ENCODE results near the gene MAP3K7.

Gene MAP3K7

DNA sequence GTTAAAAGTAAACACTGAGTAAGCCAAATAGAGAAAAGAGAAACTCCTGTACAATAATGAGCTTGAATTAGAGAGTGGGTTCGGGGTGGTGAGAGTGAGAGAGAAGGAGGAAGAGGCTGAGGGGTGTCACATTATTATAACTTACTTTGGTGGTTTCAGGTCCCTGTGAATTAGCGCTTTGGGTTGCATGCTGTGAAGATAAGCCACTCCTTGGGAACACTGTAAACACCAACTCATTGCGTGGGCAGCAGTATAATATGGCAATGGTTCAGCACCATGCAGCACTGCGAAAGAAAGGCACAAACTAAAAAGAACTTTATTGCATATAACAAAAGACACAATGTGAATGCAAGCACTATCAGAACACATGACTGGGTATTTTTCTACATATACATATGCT is 26.9 kb downstream of the MAP3K7 start:
- TF ChIP-seq YY1 (IDR thresholded peaks at IDR 0.05; ENCODE audit: insufficient read depth, insufficient read length) (no peak), ZNF274 (IDR thresholded peaks at IDR 0.05; ENCODE audit: low read depth, low read length) (no peak), SUZ12 (IDR thresholded peaks at IDR 0.05; ENCODE audit: extremely low read depth, insufficient read depth, insufficient read length) (no peak)
- Histone ChIP-seq H3K4me1 (ENCODE audit: insufficient read depth, insufficient read length) (no peaks in the 10 kb centered on the region), H3K36me3 (ENCODE audit: insufficient read depth, insufficient read length, low read length) (peaks cover 53% of the 10 kb centered on the region), H3K27me3 (ENCODE audit: insufficient read depth, insufficient read length) (no peaks in the 10 kb centered on the region), H3K9ac (ENCODE audit: insufficient read length, low read depth) (no peak overlapping the region), H3K4me3 (ENCODE audit: insufficient read length, low read depth) (no peak overlapping the region), H3K9me3 (ENCODE audit: insufficient read depth, low read length) (no peaks in the 10 kb centered on the region)
- DNase-seq (ENCODE audit: low read depth, low spot score) = no peak

DNA sequence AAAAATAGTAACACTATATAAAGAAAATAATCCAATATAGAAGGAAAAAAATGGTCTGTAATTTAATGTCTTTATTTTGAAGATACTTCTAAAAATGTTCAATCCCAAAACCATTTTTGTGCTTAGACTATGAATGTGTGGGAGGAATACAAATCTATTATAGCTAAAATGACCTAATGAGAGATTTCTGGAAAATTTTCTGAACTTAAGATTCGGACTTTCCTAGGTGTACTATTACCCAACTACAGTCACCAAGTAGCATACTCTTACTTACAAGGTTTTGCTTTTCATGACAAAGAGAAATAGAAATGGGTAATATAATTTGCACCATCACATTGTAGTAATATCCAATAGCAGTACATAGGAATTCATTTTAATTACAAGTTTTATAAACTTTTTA is 29.9 kb downstream of the MAP3K7 start:
- Histone ChIP-seq H3K27me3 (ENCODE audit: insufficient read depth, insufficient read length) (no peaks in the 10 kb centered on the region), H3K4me3 (ENCODE audit: insufficient read length, low read depth) (no peak overlapping the region), H3K9ac (ENCODE audit: insufficient read length, low read depth) (no peak overlapping the region), H3K4me1 (ENCODE audit: insufficient read depth, insufficient read length) (no peaks in the 10 kb centered on the region), H3K36me3 (ENCODE audit: insufficient read depth, insufficient read length, low read length) (peaks cover 59% of the 10 kb centered on the region), H3K9me3 (ENCODE audit: insufficient read depth, low read length) (no peaks in the 10 kb centered on the region)
- DNase-seq (ENCODE audit: low read depth, low spot score) = no peak
- TF ChIP-seq SUZ12 (IDR thresholded peaks at IDR 0.05; ENCODE audit: extremely low read depth, insufficient read depth, insufficient read length) (no peak), YY1 (IDR thresholded peaks at IDR 0.05; ENCODE audit: insufficient read depth, insufficient read length) (no peak), ZNF274 (IDR thresholded peaks at IDR 0.05; ENCODE audit: low read depth, low read length) (no peak)

DNA sequence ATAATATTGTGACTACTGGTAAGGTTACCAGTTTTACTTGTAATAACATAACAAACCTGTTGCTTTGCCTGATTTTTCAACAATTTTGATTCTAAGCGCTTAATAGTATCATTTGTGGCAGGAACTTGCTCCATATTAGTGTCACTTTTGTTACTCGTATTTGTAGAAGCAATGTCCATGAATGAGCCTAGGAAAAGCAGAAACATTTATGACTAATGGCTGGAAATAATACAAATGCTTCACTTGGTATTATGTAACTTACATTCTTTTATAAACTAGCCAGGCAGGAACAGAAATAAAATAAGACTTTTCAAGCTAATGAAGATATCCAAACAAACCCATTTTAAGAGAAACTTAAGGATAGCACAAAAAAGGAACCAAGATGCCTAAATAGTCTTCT is 38.9 kb downstream of the MAP3K7 start:
- no peak for DNase-seq (ENCODE audit: low read depth, low spot score)
- Histone ChIP-seq H3K36me3 (ENCODE audit: insufficient read depth, insufficient read length, low read length) (peaks cover 81% of the 10 kb centered on the region), H3K9me3 (ENCODE audit: insufficient read depth, low read length) (no peaks in the 10 kb centered on the region), H3K4me3 (ENCODE audit: insufficient read length, low read depth) (no peak overlapping the region), H3K9ac (ENCODE audit: insufficient read length, low read depth) (no peak overlapping the region), H3K4me1 (ENCODE audit: insufficient read depth, insufficient read length) (no peaks in the 10 kb centered on the region), H3K27me3 (ENCODE audit: insufficient read depth, insufficient read length) (no peaks in the 10 kb centered on the region)
- TF ChIP-seq SUZ12 (IDR thresholded peaks at IDR 0.05; ENCODE audit: extremely low read depth, insufficient read depth, insufficient read length) (no peak), ZNF274 (IDR thresholded peaks at IDR 0.05; ENCODE audit: low read depth, low read length) (no peak), YY1 (IDR thresholded peaks at IDR 0.05; ENCODE audit: insufficient read depth, insufficient read length) (no peak)

DNA sequence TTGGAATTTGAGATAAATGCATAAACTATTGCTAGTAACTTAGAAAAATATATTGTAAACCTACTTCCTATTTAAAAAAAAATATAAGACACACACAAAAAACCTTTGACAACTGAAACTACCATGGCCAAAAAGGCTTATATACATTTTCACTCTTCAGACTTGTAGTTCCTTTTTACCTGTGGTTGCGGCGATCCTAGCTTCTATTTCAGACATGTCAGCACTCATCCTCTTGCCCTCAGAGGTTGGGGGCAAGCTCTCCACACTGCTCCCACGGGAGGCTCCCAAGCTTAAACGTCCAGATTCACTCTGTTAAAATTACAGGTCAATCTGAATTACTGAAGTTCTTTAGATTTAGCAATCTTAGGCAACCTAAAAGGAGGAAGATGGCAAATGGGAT is 39.8 kb downstream of the MAP3K7 start:
- Histone ChIP-seq H3K4me3 (ENCODE audit: insufficient read length, low read depth) (no peak overlapping the region), H3K9ac (ENCODE audit: insufficient read length, low read depth) (no peak overlapping the region), H3K36me3 (ENCODE audit: insufficient read depth, insufficient read length, low read length) (peaks cover 83% of the 10 kb centered on the region), H3K27me3 (ENCODE audit: insufficient read depth, insufficient read length) (no peaks in the 10 kb centered on the region), H3K9me3 (ENCODE audit: insufficient read depth, low read length) (no peaks in the 10 kb centered on the region), H3K4me1 (ENCODE audit: insufficient read depth, insufficient read length) (no peaks in the 10 kb centered on the region)
- no peak for TF ChIP-seq SUZ12 (IDR thresholded peaks at IDR 0.05; ENCODE audit: extremely low read depth, insufficient read depth, insufficient read length)
- no peak for TF ChIP-seq ZNF274 (IDR thresholded peaks at IDR 0.05; ENCODE audit: low read depth, low read length)
- no peak for TF ChIP-seq YY1 (IDR thresholded peaks at IDR 0.05; ENCODE audit: insufficient read depth, insufficient read length)
- DNase-seq (ENCODE audit: low read depth, low spot score) = no peak

DNA sequence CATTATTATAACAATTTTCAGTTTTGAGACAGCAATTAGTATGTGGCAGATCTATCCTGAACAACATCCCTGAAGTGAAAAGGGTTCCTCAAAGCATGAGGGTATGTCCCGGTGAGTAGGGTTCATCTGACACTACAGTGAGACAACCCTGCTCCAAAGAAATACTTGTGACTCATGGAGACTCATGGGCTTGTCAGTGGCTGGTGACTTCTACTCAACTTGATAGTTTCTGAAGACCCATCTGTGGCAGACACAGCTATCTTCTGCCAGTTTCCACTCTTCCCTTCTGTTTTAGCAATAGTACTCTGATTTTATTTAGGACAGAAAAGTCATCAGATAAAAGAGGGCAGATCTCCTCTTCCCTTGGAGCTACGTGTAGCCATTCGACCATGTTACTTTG is 41.4 kb downstream of the MAP3K7 start:
- Histone ChIP-seq H3K4me1 (ENCODE audit: insufficient read depth, insufficient read length) (no peaks in the 10 kb centered on the region), H3K27me3 (ENCODE audit: insufficient read depth, insufficient read length) (no peaks in the 10 kb centered on the region), H3K9ac (ENCODE audit: insufficient read length, low read depth) (no peak overlapping the region), H3K4me3 (ENCODE audit: insufficient read length, low read depth) (no peak overlapping the region), H3K36me3 (ENCODE audit: insufficient read depth, insufficient read length, low read length) (peaks cover 81% of the 10 kb centered on the region), H3K9me3 (ENCODE audit: insufficient read depth, low read length) (no peaks in the 10 kb centered on the region)
- DNase-seq (ENCODE audit: low read depth, low spot score) = no peak
- TF ChIP-seq SUZ12 (IDR thresholded peaks at IDR 0.05; ENCODE audit: extremely low read depth, insufficient read depth, insufficient read length) (no peak), ZNF274 (IDR thresholded peaks at IDR 0.05; ENCODE audit: low read depth, low read length) (no peak), YY1 (IDR thresholded peaks at IDR 0.05; ENCODE audit: insufficient read depth, insufficient read length) (no peak)

DNA sequence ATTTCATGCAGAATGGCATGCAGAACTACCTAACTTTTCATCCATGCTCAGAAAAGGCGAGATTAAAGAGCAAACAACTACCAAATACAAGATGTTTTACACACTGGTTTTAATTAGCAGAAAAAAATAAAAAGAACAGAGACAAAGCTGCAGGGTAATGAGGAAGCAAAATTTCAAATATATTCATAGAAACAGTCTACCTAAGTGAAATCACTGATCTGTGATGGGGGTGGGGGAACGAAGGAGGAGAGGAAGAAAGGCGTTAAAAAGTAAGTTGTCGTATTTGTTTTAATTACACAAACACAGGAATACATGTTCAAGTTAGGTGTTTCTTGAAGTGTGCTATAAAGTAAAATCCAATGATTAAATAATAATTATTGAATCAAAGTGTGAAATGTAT is 42.1 kb downstream of the MAP3K7 start:
- H3K9ac ChIP-seq (ENCODE audit: insufficient read length, low read depth) = no peak overlapping the region
- DNase-seq (ENCODE audit: low read depth, low spot score) = no peak
- no peaks in the 10 kb centered on the region for H3K9me3 ChIP-seq (ENCODE audit: insufficient read depth, low read length)
- H3K36me3 ChIP-seq (ENCODE audit: insufficient read depth, insufficient read length, low read length) = peaks cover 74% of the 10 kb centered on the region
- no peaks in the 10 kb centered on the region for H3K4me1 ChIP-seq (ENCODE audit: insufficient read depth, insufficient read length)
- H3K27me3 ChIP-seq (ENCODE audit: insufficient read depth, insufficient read length) = no peaks in the 10 kb centered on the region
- no peak for TF ChIP-seq YY1 (IDR thresholded peaks at IDR 0.05; ENCODE audit: insufficient read depth, insufficient read length)
- no peak for TF ChIP-seq SUZ12 (IDR thresholded peaks at IDR 0.05; ENCODE audit: extremely low read depth, insufficient read depth, insufficient read length)
- no peak for TF ChIP-seq ZNF274 (IDR thresholded peaks at IDR 0.05; ENCODE audit: low read depth, low read length)
- H3K4me3 ChIP-seq (ENCODE audit: insufficient read length, low read depth) = no peak overlapping the region

DNA sequence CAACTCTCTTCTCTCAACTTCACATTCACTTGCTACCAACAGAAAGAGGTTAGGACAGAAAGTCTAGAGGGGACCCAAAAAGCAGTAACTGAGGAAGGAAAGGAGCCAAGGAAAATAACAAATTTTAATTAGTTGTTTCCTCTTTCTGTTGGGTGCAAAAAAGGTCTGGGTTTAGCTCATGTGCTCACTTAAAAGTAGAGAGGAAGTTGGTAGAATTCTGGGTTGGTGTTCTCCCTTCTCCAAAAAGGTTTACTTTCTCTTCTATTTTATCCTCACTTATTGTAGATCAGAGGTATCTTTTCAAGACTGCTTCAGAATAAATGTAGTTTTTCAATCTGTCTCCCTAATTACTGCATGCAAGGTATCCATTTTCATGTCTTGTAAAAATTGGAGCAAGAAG is 42.8 kb downstream of the MAP3K7 start:
- Histone ChIP-seq H3K36me3 (ENCODE audit: insufficient read depth, insufficient read length, low read length) (peaks cover 67% of the 10 kb centered on the region), H3K9ac (ENCODE audit: insufficient read length, low read depth) (no peak overlapping the region), H3K27me3 (ENCODE audit: insufficient read depth, insufficient read length) (no peaks in the 10 kb centered on the region), H3K4me1 (ENCODE audit: insufficient read depth, insufficient read length) (no peaks in the 10 kb centered on the region), H3K9me3 (ENCODE audit: insufficient read depth, low read length) (no peaks in the 10 kb centered on the region), H3K4me3 (ENCODE audit: insufficient read length, low read depth) (no peak overlapping the region)
- TF ChIP-seq SUZ12 (IDR thresholded peaks at IDR 0.05; ENCODE audit: extremely low read depth, insufficient read depth, insufficient read length) = no peak
- TF ChIP-seq ZNF274 (IDR thresholded peaks at IDR 0.05; ENCODE audit: low read depth, low read length) = no peak
- no peak for TF ChIP-seq YY1 (IDR thresholded peaks at IDR 0.05; ENCODE audit: insufficient read depth, insufficient read length)
- no peak for DNase-seq (ENCODE audit: low read depth, low spot score)

DNA sequence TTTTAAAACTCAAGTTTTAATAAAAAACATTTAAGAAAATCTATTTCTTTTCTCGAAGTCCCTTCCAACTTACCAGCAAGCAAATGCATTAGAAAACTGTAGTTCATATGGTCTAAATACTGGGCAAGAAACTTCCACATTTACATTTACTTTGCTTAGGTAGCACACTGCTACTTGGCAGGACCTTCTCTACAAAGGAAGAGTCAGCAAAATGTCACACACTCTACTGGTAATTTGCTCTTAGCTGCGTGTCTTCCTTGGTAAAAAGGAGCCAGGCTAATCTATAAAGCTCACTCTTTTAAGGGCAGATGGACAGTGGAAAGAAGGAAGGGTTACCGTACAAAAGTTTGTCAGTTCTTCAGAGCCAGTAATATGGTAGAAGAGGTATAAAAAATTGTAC is 45.7 kb downstream of the MAP3K7 start:
- TF ChIP-seq SUZ12 (IDR thresholded peaks at IDR 0.05; ENCODE audit: extremely low read depth, insufficient read depth, insufficient read length) = no peak
- TF ChIP-seq YY1 (IDR thresholded peaks at IDR 0.05; ENCODE audit: insufficient read depth, insufficient read length) = no peak
- no peak for TF ChIP-seq ZNF274 (IDR thresholded peaks at IDR 0.05; ENCODE audit: low read depth, low read length)
- no peaks in the 10 kb centered on the region for H3K27me3 ChIP-seq (ENCODE audit: insufficient read depth, insufficient read length)
- peaks cover 41% of the 10 kb centered on the region for H3K36me3 ChIP-seq (ENCODE audit: insufficient read depth, insufficient read length, low read length)
- H3K4me1 ChIP-seq (ENCODE audit: insufficient read depth, insufficient read length) = no peaks in the 10 kb centered on the region
- H3K9me3 ChIP-seq (ENCODE audit: insufficient read depth, low read length) = no peaks in the 10 kb centered on the region
- no peak overlapping the region for H3K9ac ChIP-seq (ENCODE audit: insufficient read length, low read depth)
- no peak for DNase-seq (ENCODE audit: low read depth, low spot score)
- H3K4me3 ChIP-seq (ENCODE audit: insufficient read length, low read depth) = no peak overlapping the region
